ENCODE measurements around the gene C12orf57. TPM values are rescaled to one million over a fixed set of nuclear protein-coding genes. Genes with fewer than 3 reads are reported as not detected.

The C12orf57 gene
- total and polyA plus RNA-seq, 9 of the 15 experiments (the other 6 are each of a cell fraction or from before 2014, with no cell fraction given): 26.7 to 191 (median 107) TPM

DNA sequence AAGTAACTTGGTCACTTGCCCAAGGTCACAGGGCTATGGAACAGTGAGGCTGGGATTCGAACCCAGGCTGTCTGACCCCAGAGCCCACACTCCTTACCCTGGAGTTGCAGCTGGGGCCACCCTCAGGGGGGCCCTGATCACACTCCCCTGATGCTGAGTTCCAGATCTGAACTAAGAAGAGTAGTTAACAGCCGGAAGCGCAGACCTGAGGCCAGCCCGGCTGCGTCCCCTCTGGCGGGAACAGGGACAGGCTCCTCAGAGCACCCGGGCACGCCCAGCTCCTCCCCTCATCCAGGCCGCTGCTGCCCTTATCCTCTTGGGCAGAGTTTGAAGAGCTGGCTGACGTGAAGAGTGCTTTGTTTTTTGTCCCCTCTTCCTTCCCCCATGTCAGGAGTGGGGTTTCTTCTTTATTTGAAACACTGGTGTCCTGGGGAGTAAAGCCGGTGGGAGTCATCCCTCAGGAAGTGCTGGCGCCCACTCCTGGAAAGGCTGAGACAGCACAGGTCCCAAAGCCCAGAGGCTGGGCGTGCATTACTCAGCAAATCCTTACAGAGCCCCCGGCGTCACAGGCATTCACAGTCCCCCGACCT is 18.0 kb downstream of the C12orf57 start (continued):
- no peak for TF ChIP-seq AFF4 (CRISPR knock-in tag; IDR thresholded peaks at IDR 0.05)
- TF ChIP-seq U2AF2 (optimal IDR thresholded peaks at IDR 0.05; ENCODE audit: low read depth, low read length): no peak
- TF ChIP-seq HNRNPLL (IDR thresholded peaks at IDR 0.05; ENCODE audit: low read depth, low read length, poor library complexity, severe bottlenecking): no peak
- TF ChIP-seq ZNF384 (IDR thresholded peaks at IDR 0.05; ENCODE audit: low read depth, low read length): no peak
- TF ChIP-seq SIN3B (IDR thresholded peaks at IDR 0.05; ENCODE audit: low read depth): no peak
- TF ChIP-seq FOXM1 (IDR thresholded peaks at IDR 0.05; ENCODE audit: low read depth): 0 out of 2 replicates have a peak, but pooled peaks have one; percentile 27
- 0 out of 2 replicates have a peak, but pooled peaks have one; percentile 32 for TF ChIP-seq FOXM1 (CRISPR knock-in tag; IDR thresholded peaks at IDR 0.05; ENCODE audit: low read depth)
- TF ChIP-seq HDAC8 (tag; IDR thresholded peaks at IDR 0.05): no peak
- TF ChIP-seq BMI1 (IDR thresholded peaks at IDR 0.05; ENCODE audit: low read length): no peak
- TF ChIP-seq ZNF589 (CRISPR knock-in tag; IDR thresholded peaks at IDR 0.05; ENCODE audit: low read depth): no peak
- TF ChIP-seq SNIP1 (IDR thresholded peaks at IDR 0.05; ENCODE audit: low read depth): no peak
- TF ChIP-seq, protein P1, sequence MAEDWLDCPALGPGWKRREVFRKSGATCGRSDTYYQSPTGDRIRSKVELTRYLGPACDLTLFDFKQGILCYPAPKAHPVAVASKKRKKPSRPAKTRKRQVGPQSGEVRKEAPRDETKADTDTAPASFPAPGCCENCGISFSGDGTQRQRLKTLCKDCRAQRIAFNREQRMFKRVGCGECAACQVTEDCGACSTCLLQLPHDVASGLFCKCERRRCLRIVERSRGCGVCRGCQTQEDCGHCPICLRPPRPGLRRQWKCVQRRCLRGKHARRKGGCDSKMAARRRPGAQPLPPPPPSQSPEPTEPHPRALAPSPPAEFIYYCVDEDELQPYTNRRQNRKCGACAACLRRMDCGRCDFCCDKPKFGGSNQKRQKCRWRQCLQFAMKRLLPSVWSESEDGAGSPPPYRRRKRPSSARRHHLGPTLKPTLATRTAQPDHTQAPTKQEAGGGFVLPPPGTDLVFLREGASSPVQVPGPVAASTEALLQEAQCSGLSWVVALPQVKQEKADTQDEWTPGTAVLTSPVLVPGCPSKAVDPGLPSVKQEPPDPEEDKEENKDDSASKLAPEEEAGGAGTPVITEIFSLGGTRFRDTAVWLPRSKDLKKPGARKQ (CRISPR knock-in tag; IDR thresholded peaks at IDR 0.05): no peak
- TF ChIP-seq SMARCA5 (IDR thresholded peaks at IDR 0.05): no peak
- no peak for TF ChIP-seq ZNF780A (CRISPR knock-in tag; IDR thresholded peaks at IDR 0.05)
- no peak for TF ChIP-seq ZSCAN32 (CRISPR knock-in tag; IDR thresholded peaks at IDR 0.05)
- TF ChIP-seq SMAD2 (IDR thresholded peaks at IDR 0.05; ENCODE audit: low read depth, low read length): no peak
- peak; percentile 51; the same call in 1 of the 2 replicates for TF ChIP-seq PHF8 (IDR thresholded peaks at IDR 0.05; ENCODE audit: borderline replicate concordance, low read length)
- no peak for TF ChIP-seq CREM (IDR thresholded peaks at IDR 0.05; ENCODE audit: low read depth)
- no peak for TF ChIP-seq CREB3L1 (IDR thresholded peaks at IDR 0.05; ENCODE audit: borderline replicate concordance, low read depth)
- TF ChIP-seq XRCC4 (IDR thresholded peaks at IDR 0.05; ENCODE audit: extremely low read depth, insufficient read depth, insufficient read length): no peak
- TF ChIP-seq DMBX1 (CRISPR knock-in tag; IDR thresholded peaks at IDR 0.05; ENCODE audit: borderline replicate concordance): no peak
- no peak for TF ChIP-seq MCM2 (IDR thresholded peaks at IDR 0.05; ENCODE audit: low read depth)
